Testis (tissue), 2 donors: ENCODE results near the gene HJV.

Experiments
- CTCF ChIP-seq, 3 experiments: fragments of 450-650 bp in 2 of 3; fragments of 200-600 bp in 1 of 3; sonication (generic) in 1 of 3; IDR thresholded peaks; one replicate each; pipeline ENCODE4 v1.5.1; 2016 to 2019; ENCODE audit warnings: antibody characterized with exemption in 3 of 3, mild to moderate bottlenecking in 2 of 3, moderate library complexity in 1 of 3
- POLR2A ChIP-seq: fragments of 450-650 bp; IDR thresholded peaks from one replicate; pipeline ENCODE4 v1.6.1; 2017; ENCODE audit warnings: antibody characterized with exemption, mild to moderate bottlenecking, moderate library complexity

- TF ChIP-seq CTCF (IDR thresholded peaks at IDR 0.05) (no peak), POLR2A (no peak)
These were observed 26.2 kb downstream of the HJV start for GRCh38 chr1:145995148-145995881.
